Thyroid gland (tissue), 4 donors: ENCODE results near the gene KLK3.

Experiments
- CTCF ChIP-seq, 6 experiments: fragments of 200-600 bp in 3 of 6; fragments of 450-650 bp in 3 of 6; sonication (generic) in 3 of 6; IDR thresholded peaks; one replicate each; pipeline ENCODE4 v1.5.1; 2016 to 2019; ENCODE audit warnings: antibody characterized with exemption in 6 of 6, mild to moderate bottlenecking in 2 of 6, inconsistent platforms in 1 of 6, moderate library complexity in 1 of 6
- POLR2A ChIP-seq, 2 donors: fragments of 450-650 bp; IDR thresholded peaks; one replicate each; pipeline ENCODE4 v1.6.1; 2017; ENCODE audit warnings: antibody characterized with exemption in 2 of 2, mild to moderate bottlenecking in 2 of 2, moderate library complexity in 1 of 2

- TF ChIP-seq CTCF (IDR thresholded peaks at IDR 0.05) (no peak), POLR2A (IDR thresholded peaks at IDR 0.05) (no peak)
Observed at GRCh38 chr19:50870417-50871089, 15.8 kb downstream of the KLK3 start.
